ENCODE measurements around the gene GALNT14. TPM values are rescaled to one million over a fixed set of nuclear protein-coding genes. Genes with fewer than 3 reads are reported as not detected.

Gene GALNT14
- total and polyA plus RNA-seq, 12 donors: 0.39 to 8.9 (median 1.7) TPM; not detected in 2

GRCh38 chr2:30888852-30889409 lies 249.3 kb downstream of the GALNT14 start:
- Histone ChIP-seq H3K36me3 (replicated peaks in 1 of 2) (no peaks in the 10 kb centered on the region), H3K4me3 (no peak overlapping the region), H3K4me1 (replicated peaks in 1 of 2) (no peaks in the 10 kb centered on the region), H3K27me3 (no peaks in the 10 kb centered on the region), H3K27ac (no peak overlapping the region), H3K9me3 (replicated peaks in 1 of 3) (no peaks in the 10 kb centered on the region)
- TF ChIP-seq POLR2A (IDR thresholded peaks at IDR 0.05): no peak
- TF ChIP-seq CTCF (IDR thresholded peaks at IDR 0.05): no peak
- DNase-seq: no peak
- intact Hi-C loops (cut with DNase I): no loop called here
- 46 to 54% (median 49%) methylated on average over 7 of the region's 7 CpGs for WGBS, 4 donors

- Histone ChIP-seq H3K36me3 (replicated peaks in 1 of 2) (no peaks in the 10 kb centered on the region), H3K4me3 (no peak overlapping the region), H3K27ac (no peak overlapping the region), H3K4me1 (replicated peaks in 1 of 2) (no peaks in the 10 kb centered on the region), H3K9me3 (replicated peaks in 1 of 3) (no peaks in the 10 kb centered on the region), H3K27me3 (no peaks in the 10 kb centered on the region)
- no peak for DNase-seq
- intact Hi-C loops (cut with DNase I): no loop called here
- whole genome bisulfite sequencing, 4 donors: 75 to 78% (median 76%) methylated on average over 6 of the region's 6 CpGs
- no peak for TF ChIP-seq POLR2A (IDR thresholded peaks at IDR 0.05)
Observed at GRCh38 chr2:30886080-30886479, 252.2 kb downstream of the GALNT14 start.

GRCh38 chr2:30883822-30884221 lies 254.4 kb downstream of the GALNT14 start:
- TF ChIP-seq POLR2A (IDR thresholded peaks at IDR 0.05) (no peak), CTCF (IDR thresholded peaks at IDR 0.05) (no peak)
- no peaks in the 10 kb centered on the region for H3K27me3 ChIP-seq
- H3K36me3 ChIP-seq (replicated peaks in 1 of 2): no peaks in the 10 kb centered on the region
- intact Hi-C loops (cut with DNase I): no loop called here
- no peak overlapping the region for H3K4me3 ChIP-seq
- no peak for DNase-seq
- no peaks in the 10 kb centered on the region for H3K4me1 ChIP-seq (replicated peaks in 1 of 2)
- WGBS, 4 donors: 76 to 89% (median 80%) methylated on average over 3 of the region's 3 CpGs
- H3K9me3 ChIP-seq (replicated peaks in 1 of 3): no peaks in the 10 kb centered on the region
- no peak overlapping the region for H3K27ac ChIP-seq

GRCh38 chr2:30883184-30883583 lies 255.1 kb downstream of the GALNT14 start:
- Histone ChIP-seq H3K36me3 (replicated peaks in 1 of 2) (no peaks in the 10 kb centered on the region), H3K4me3 (no peak overlapping the region), H3K27me3 (no peaks in the 10 kb centered on the region), H3K27ac (no peak overlapping the region), H3K9me3 (replicated peaks in 1 of 3) (no peaks in the 10 kb centered on the region), H3K4me1 (replicated peaks in 1 of 2) (no peaks in the 10 kb centered on the region)
- no peak for DNase-seq
- intact Hi-C loops (cut with DNase I): no loop called here
- WGBS, 4 donors: 60 to 87% (median 84%) methylated on average over 1 to 4 of the region's 4 CpGs
- TF ChIP-seq POLR2A (IDR thresholded peaks at IDR 0.05): no peak
- TF ChIP-seq CTCF (IDR thresholded peaks at IDR 0.05): no peak

GRCh38 chr2:30880516-30880915 lies 257.7 kb downstream of the GALNT14 start:
- Histone ChIP-seq H3K4me3 (no peak overlapping the region), H3K36me3 (replicated peaks in 1 of 2) (no peaks in the 10 kb centered on the region), H3K9me3 (replicated peaks in 1 of 3) (no peaks in the 10 kb centered on the region), H3K4me1 (replicated peaks in 1 of 2) (no peaks in the 10 kb centered on the region), H3K27ac (no peak overlapping the region), H3K27me3 (no peaks in the 10 kb centered on the region)
- intact Hi-C loops (cut with DNase I): no loop called here
- WGBS, 4 donors: 73 to 82% (median 75%) methylated on average over 3 of the region's 3 CpGs
- TF ChIP-seq CTCF (IDR thresholded peaks at IDR 0.05) (no peak), POLR2A (IDR thresholded peaks at IDR 0.05) (no peak)
- DNase-seq: no peak

All from adrenal gland (tissue), 12 donors.